Measurements from ENCODE around the gene PELI1.

- no peak for TF ChIP-seq CTCF (IDR thresholded peaks at IDR 0.05; ENCODE audit: extremely low read depth in 1 of 2, insufficient read depth in 1 of 2, low read depth in 1 of 2, low read length in 2 of 2)
- no peak for TF ChIP-seq MAX (IDR thresholded peaks at IDR 0.05; ENCODE audit: insufficient read depth, insufficient read length)
- no peak for TF ChIP-seq EZH2 (IDR thresholded peaks at IDR 0.05; ENCODE audit: borderline replicate concordance, low read depth, low read length, severe bottlenecking)
- TF ChIP-seq POLR2A (IDR thresholded peaks at IDR 0.05; ENCODE audit: low read depth, low read length) = no peak
Measured at GRCh38 chr2:64189167-64189566, 44.9 kb upstream of the PELI1 start.
